D721Med (cell line): Measurements from ENCODE around the gene SORL1-AS1.

Source experiments
- DNase-seq: peaks from one replicate; pipeline ENCODE4 v3.0.0; 2011; ENCODE audit warnings: low spot score; ENCODE audit not compliant: insufficient read length
- FAIRE-seq: peaks from 2 replicates; lab custom pipeline; 2011; peaks lifted over from hg19 to GRCh38; lab: Jason Lieb, UNC
- TF ChIP-seq, protein P1 (sequence below): IDR thresholded peaks from 2 replicates; pipeline ENCODE4 v1.5.1; 2012; ENCODE audit warnings: mild to moderate bottlenecking, control low read depth; ENCODE audit not compliant: insufficient read depth; ENCODE audit errors: missing control alignments

The SORL1-AS1 gene

GRCh38 chr11:121439337-121439736 is 13.4 kb downstream of the SORL1-AS1 start:
- no peak for FAIRE-seq
- no peak for DNase-seq
- TF ChIP-seq, protein P1, sequence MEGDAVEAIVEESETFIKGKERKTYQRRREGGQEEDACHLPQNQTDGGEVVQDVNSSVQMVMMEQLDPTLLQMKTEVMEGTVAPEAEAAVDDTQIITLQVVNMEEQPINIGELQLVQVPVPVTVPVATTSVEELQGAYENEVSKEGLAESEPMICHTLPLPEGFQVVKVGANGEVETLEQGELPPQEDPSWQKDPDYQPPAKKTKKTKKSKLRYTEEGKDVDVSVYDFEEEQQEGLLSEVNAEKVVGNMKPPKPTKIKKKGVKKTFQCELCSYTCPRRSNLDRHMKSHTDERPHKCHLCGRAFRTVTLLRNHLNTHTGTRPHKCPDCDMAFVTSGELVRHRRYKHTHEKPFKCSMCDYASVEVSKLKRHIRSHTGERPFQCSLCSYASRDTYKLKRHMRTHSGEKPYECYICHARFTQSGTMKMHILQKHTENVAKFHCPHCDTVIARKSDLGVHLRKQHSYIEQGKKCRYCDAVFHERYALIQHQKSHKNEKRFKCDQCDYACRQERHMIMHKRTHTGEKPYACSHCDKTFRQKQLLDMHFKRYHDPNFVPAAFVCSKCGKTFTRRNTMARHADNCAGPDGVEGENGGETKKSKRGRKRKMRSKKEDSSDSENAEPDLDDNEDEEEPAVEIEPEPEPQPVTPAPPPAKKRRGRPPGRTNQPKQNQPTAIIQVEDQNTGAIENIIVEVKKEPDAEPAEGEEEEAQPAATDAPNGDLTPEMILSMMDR = no peak

DNA sequence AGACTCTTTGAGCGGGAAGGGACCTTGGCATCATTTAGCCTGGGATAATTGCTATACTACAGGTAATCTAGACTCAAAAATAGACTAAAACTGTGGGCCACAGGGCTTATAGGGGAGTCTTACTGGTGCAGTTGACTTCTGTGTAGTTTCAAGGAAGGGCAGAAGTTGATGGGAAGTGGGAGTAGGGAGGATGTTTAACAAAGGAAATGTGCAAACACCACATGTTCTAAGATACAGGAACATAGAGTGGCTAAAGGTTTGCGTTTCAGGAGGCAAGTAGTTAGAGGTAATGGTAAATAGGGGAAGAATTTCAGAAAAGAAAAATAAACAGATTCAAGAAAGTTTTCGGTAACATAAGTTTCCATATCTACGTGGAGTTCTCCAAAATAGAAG is 15.1 kb downstream of the SORL1-AS1 start:
- DNase-seq (no peak), FAIRE-seq (no peak)
- TF ChIP-seq, protein P1 = no peak

GRCh38 chr11:121437018-121437685 is 15.6 kb downstream of the SORL1-AS1 start:
- DNase-seq (no peak), FAIRE-seq (no peak)
- TF ChIP-seq, protein P1 = no peak

GRCh38 chr11:121435551-121436511 is 16.9 kb downstream of the SORL1-AS1 start:
- FAIRE-seq (no peak), DNase-seq (no peak)
- TF ChIP-seq, protein P1 = no peak

GRCh38 chr11:121435132-121435531 is 17.6 kb downstream of the SORL1-AS1 start:
- DNase-seq = no peak
- TF ChIP-seq, protein P1 = no peak
- no peak for FAIRE-seq

GRCh38 chr11:121431820-121432526 is 20.8 kb downstream of the SORL1-AS1 start:
- DNase-seq (no peak), FAIRE-seq (no peak)
- TF ChIP-seq, protein P1 = no peak
